ENCODE data around the gene HAUS5.

HAUS5 gene

DNA sequence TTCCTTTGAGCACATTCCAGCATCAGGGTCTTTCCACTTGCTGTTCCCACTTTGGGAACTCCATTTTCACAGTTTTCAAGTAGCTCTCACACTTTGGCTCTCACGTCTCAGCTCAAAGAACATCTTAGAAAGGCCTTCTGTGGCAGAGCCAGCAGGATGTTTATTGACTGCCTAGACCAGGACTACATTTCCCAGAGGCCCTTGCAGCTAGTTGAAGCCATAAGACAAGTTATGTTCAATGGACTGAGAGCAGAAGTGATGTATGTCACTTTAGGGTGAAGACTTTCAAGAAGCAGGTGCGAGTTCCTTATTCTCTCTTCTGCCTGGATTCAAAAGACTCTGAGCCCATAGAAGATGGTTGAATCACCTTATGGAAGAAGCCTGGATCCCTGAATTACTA lies 4.3 kb upstream of the HAUS5 start:
- no peak for DNase-seq

DNA sequence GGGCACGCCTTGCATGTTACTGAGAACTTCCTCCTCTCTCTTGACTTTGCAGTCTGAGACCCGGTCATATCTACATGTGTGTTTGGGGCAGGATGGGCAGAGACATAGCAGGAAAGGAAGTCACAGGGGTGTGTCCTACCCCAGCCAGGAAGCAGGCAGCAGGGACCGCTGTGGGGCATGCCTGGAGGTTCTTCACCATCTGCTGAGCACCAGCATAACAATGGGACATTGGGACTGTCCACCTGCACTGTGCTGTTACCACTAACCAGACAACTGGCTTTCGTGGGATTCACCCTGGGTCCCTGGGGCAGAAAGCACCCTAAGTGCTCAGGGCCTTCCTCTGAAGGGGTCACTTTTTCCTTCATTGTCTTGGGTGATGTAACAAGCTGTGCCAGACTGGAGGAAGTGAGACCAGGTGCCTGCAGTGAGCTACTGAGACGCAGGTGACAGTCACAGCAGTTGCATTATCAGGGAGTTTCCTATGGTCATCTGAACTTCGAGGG lies 2.6 kb upstream of the HAUS5 start:
- DNase-seq, result peak; percentile 38

DNA sequence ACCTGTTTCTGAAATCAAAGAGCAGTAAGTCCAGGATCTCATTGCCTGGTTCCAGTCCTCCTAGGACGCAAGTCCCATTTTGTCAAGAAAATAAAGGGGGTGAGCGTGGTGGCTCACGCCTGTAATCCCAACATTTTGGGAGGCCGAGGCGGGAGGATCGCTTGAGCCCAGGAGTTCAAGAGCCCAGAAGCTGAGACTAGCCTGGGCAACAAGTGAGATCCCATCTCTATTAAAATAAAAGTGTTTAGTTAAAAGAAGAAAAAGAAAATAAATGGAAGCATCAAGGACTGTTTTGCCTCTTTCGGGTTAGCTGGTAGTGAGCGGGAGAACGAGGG lies 344 bp upstream of the HAUS5 start:
- no peak for DNase-seq

DNA sequence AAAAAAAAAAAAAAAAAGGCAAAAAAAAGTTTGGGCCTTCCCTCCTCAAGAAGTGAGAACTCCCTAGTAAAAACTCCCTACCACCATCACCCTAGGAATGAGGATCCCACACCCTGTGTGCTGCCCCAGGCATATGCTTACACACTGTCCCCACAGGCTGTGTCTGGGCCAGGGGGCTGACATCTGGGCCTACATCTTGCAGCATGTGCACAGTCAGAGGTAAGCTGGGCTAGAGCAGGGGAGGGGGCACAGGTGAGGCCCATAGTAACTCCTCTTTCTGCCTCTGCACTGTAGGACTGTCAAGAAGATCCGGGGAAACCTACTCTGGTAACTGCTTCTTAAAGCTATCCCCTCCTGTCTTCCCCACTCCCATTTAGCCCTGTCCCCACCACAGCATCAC lies 1.0 kb downstream of the HAUS5 start:
- DNase-seq, result no peak

DNA sequence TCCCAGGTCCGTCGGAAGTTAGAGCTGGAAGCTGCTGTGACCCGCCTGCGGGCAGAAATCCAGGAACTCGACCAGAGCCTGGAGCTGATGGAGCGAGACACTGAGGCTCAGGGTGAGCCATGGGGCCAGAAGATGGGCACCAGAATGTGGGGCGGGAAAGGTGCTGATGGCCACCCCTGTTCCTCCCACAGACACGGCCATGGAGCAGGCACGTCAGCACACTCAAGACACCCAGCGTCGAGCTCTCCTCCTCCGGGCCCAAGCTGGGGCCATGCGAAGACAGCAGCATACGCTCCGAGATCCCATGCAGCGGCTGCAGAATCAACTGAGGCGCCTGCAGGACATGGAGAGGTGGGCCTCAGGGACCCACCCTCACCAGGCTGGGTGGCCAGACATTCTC lies 2.5 kb downstream of the HAUS5 start:
- DNase-seq, result no peak

DNA sequence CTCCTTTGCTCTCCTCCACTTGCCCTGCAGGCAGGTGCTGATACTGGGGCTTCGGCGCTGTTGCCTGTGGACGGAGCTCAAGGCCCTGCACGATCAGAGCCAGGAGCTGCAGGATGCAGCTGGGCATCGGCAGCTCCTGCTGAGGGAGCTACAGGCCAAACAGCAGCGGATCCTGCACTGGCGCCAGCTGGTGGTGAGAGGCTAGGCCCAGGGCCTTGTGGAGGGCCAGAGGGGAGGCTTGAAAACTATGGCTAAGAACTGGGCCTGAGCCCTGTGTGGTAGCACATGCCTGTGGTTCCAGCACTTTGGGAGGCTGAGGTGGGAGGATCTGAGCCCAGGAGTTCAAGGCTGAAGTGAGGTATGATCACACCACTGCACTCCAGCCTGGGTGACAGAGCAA lies 6.3 kb downstream of the HAUS5 start:
- DNase-seq, result no peak

DNA sequence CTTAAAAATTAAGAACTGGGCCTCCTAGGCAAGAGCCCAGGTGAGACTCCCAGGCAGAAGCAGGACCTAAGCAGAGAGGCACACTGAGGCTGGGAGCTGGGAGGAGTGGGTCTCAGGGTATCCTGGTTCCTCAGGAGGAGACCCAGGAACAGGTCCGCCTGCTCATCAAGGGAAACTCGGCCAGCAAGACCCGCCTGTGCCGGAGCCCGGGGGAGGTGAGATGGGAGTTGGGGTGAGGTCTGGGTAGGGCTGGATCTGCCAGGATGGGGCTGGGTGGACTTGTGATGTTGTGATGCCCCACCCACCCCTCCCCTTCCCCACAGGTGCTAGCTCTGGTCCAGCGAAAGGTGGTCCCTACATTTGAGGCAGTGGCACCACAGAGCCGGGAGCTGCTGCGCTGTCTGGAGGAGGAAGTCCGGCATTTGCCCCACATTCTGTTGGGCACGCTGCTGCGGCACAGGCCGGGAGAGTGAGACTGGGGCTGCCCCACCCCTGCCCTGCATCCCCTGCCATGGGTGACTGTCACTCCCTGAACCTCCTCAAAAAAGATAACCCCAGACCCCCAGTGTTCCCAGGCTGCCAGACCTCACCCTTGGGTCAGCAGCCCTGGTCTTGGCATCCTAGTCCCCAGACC lies 6.9 kb downstream of the HAUS5 start:
- DNase-seq, result no peak

DNA sequence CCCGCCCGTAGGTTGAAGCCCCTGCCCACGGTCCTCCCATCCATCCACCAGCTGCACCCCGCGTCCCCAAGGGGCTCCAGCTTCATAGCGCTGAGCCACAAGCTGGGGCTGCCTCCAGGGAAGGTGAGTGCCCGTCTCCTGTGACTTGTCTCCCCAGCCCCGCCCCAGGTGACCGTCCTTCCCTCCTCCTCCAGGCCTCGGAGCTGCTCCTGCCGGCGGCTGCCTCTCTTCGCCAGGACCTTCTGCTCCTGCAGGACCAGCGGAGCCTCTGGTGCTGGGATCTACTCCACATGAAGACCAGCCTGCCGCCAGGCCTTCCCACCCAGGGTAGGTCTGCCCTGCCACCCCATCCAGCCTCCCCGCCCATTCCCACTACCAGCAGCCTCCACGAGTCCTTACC lies 7.5 kb downstream of the HAUS5 start:
- no peak for DNase-seq

DNA sequence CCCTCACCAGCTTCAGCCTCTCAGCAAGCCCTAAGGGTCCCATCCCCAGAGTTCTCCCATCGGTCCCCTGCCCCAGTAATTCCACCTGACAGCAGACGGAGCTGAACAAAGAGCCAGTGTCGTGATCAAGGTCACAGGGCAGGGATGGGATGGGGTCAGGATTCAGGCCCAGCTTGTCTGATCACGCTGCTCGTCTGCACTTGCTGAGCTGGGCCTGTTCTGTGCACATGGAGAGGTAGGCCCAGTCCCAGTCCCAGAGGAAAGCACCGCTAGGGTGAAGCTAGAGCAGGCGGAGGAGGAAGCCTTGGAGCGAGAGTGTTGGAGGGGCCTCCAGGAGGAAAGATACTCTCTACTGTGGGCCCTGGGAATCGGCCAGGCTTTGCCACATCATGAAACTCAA lies 9.2 kb downstream of the HAUS5 start:
- DNase-seq, result no peak

DNA sequence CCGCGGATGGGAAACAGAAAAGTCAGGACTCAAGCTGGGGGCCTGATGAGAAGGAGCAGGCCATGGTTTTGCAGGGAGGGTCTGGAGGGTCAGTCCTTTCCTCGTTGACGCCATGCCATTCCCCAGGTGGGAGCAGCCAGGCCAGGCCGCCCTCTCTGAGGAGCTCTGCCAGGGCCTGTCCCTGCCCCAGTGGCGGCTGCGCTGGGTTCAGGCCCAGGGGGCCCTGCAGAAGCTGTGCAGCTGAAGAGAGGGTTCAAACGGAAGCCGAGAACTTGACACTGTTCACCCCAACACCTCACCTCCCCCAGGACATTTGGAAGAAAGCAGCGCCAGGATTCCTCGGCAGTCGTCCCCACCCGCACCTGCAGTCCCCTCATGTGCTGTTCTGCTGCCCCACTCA lies 10.2 kb downstream of the HAUS5 start:
- DNase-seq, result no peak

DNA sequence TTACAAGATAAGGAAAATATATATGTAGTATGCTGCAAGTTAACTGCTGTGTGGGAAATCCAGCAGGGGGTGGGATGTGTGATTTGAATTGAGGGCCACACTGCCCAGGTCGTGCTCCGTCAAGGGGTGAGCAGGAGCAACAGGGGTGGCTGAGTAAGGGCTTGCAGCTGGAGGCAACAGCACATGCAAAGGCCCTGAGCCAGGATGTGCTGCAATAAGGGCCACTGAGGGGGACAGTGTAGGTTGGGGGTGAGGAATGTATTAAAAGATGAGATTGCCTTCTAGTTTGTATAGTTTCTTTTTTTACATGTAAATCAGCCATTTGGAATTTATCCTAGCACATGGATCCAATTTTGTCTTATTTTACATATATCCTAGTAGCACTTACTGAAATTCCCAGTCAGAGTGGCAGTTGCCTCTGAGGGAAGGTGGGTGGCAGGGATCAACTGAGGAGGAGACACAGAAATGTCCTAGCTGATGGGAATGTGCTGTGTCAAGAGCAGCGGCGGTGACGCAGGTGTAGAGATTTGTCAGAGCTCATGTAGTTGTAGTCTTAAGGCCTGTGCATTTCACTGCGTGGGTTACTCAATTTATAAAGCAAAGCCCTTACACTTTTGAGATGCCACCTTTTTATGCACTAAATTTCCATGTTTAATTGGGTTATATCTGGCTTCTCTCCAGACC lies 10.9 kb downstream of the HAUS5 start:
- DNase-seq, result no peak

DNA sequence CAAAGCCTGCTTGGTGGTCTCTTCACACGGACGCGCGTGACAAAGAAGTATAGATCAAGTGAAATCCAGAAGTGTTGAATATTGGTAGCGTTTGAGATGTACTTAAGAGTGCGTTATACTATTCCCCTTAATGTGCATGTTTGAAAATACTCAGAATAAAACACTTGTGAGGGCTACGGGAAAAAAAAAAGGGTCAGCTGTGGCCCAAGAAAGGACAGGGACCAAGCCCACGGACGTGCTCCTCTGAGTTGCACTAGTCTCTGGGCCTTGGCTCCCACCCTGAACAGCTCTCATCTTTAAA lies 15.7 kb downstream of the HAUS5 start:
- DNase-seq, result no peak

DNA sequence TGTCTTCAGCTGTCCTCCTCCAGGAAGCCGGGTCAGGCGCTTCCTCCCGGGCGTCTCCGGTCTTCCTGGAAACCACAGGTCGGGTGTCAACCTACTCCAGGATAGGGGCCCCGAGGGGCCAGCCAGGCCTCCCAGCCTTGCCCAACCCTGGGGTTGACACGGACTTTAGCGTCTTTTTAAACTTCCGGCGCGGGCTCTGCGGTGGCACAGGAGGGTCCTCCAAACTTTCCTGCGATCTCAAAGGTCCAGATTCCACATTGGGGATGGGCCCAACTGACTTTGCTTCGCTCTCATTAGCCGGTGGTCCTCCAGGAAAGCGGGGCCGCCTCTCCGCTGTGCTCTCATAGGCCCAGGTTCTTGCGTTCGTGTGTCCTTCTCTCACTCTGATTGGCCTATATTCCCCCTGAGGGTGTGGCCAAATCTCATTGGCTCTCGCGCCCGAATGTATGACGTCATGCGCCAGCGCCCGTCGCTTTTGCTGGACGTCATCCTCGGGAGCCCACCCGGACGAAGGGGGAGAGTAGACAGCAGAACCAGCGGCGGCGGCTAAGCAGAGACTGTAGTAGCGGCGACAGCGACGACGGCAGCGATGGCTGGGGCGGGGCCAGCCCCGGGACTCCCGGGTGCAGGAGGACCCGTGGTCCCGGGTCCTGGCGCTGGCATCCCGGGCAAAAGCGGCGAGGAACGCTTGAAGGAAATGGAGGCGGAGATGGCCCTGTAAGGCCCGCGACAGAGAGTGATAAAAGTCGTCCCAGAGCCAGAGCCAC lies 16.2 kb downstream of the HAUS5 start, which contains the start of gene RBM42:
Gene RBM42, plus strand, starts transcription at position 472 of the 767 bp plus-strand sequence. Its CDS starts 118 bp downstream, at position 590.
- DNase-seq, result peak; percentile 99

DNA sequence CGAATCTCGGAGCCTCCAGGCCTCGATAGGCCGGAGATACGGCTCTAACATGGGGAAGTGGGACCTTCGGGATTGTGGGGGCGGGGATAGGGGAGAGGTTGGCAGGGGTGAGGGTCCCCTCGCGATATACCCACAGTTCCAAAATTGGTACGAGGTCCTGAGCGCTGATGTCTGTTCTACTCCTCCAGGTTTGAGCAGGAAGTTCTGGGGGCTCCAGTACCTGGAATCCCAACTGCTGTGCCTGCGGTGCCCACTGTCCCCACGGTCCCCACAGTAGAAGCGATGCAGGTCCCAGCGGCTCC lies 16.7 kb downstream of the HAUS5 start:
- no peak for DNase-seq

DNA sequence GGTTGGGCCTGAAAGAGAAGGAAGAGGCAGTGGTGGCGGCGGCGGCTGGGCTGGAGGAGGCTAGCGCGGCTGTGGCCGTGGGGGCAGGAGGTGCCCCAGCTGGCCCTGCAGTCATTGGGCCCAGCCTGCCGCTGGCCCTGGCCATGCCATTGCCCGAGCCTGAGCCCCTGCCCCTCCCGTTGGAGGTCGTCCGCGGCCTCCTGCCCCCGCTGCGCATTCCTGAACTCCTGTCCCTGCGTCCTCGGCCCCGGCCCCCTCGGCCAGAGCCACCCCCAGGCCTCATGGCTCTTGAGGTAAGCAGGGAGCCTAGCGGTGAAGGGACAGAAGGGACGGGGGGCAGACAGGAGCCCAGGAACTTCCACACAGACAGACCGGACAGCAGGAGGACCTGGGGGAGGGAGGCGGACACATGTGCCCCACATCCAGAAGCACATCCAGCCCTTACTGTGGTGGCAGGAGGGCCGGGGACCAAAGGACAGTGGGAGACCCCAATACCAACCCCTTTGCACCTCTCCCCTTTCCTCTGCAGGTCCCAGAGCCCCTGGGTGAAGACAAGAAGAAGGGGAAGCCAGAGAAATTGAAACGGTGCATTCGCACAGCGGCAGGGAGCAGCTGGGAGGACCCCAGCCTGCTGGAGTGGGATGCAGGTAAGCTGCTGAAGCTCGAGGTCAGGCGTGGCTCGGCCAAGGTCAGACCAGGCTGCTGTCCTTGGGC lies 21.3 kb downstream of the HAUS5 start:
- DNase-seq, result no peak

DNA sequence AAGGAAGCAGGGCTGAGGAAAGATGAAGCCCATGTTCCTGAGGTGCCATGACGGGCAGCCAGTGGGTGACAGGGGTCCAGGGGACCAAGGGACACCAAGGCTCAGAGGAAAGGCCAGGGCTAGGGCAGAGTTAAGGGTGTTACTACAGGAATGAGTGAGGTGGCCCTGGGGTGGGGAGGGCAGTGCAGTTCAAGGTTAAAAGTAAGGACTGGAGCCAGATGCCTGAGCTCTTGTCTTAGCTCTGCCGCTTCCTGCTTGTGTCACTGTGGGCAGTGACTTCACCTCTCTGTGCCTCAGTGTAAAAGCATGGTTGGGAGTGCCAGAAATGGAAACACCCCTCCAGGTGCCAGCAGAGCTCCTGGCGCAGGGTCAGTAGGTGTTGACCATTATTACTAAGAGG lies 24.1 kb downstream of the HAUS5 start:
- DNase-seq, result no peak

DNA sequence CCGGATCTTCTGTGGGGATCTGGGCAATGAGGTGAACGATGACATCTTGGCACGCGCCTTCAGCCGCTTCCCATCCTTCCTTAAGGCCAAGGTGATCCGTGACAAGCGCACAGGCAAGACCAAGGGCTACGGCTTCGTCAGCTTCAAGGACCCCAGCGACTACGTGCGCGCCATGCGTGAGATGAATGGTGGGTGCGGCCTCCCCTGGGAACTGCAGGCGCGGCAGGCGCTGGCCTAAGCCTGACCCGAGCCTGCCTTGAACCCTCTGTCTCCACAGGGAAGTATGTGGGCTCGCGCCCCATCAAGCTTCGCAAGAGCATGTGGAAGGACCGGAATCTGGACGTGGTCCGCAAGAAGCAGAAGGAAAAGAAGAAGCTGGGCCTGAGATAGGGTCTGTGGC lies 24.6 kb downstream of the HAUS5 start:
- no peak for DNase-seq

DNA sequence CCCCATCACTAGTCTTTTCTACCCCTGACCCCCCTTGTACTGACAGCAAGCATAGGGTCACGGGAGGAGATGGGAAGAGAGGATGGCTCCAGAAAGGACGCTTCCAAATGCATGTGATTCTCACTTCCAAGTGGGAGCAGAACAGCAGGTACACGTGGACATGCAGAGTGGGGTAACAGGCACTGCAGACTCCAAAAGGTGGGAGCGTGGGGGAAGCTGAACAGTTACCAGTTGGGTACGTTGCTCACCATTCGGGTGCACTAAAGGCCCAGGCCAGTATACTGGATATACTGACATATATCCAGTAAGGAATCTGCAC lies 26.7 kb downstream of the HAUS5 start:
- DNase-seq, result no peak

DNA sequence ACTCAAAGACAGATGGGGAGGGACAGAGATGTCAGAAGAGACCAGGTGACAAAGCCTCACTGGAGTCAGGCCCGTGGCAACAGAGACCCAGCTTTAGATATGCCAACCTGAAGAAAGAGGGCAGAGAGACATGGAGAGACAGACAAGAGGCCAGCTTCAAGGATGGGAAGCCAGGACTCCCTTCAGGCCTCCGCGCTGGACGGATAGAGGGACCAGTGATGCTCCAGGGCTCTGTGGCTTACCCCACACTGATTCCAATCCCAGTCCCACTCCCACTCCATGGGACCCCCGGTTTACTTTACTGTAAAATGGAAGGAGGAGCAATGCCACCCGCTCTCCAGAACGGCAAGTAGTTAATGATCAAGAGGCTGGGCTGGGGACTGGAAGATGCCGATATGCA lies 27.3 kb downstream of the HAUS5 start:
- no peak for DNase-seq

DNA sequence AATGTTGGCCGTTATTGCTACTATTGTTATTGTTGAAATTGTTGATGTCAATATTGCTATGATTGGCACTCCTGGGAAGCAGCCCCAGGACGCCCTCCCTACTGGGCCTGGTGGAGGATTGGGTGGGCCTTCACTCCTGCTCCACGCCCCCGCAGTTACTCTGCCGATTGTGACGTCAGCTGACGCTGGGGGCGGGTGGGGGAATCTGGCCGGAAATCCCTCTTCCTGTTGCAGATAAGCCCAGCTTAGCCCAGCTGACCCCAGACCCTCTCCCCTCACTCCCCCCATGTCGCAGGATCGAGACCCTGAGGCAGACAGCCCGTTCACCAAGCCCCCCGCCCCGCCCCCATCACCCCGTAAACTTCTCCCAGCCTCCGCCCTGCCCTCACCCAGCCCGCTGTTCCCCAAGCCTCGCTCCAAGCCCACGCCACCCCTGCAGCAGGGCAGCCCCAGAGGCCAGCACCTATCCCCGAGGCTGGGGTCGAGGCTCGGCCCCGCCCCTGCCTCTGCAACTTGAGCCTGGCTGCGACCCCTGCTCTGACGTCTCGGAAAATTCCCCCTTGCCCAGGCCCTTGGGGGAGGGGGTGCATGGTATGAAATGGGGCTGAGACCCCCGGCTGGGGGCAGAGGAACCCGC lies 29.1 kb downstream of the HAUS5 start, which contains the start of gene ETV2:
Gene ETV2, plus strand, starts transcription at position 231 of the 637 bp plus-strand sequence. CDS start 716 bp downstream, outside the sequence.
- DNase-seq, result peak; percentile 43

DNA sequence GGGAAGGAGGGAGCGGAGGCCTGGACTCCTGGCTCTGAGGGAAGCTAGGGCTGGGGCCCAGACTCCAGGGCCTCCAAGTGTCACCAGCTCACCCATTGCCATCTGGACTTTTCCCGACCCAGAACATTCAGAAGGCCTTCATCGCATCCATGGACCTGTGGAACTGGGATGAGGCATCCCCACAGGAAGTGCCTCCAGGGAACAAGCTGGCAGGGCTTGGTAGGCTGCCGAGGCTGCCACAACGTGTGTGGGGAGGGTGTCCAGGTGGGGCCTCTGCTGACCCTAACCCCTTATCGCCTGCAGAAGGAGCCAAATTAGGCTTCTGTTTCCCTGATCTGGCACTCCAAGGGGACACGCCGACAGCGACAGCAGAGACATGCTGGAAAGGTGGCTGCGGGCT lies 29.8 kb downstream of the HAUS5 start:
- no peak for DNase-seq

DNA sequence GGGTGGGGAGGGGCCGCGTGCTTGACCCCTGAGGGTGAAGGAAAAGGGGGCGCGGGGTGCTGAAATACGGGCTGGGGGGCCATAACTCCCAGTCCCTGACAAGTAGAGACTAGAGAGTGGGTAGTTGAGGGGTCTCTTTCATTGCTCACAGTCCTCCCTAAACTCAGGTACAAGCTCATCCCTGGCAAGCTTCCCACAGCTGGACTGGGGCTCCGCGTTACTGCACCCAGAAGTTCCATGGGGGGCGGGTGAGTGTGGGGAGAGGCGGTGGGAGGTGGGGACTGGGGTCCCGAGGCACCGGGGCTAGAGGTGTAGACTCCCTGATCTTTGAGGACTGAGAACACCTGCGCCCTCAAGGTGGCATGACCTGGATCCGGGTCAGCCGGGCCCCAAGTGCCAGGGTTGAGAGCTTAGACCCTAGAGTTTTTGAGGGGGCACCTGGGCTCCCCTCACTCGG lies 30.3 kb downstream of the HAUS5 start:
- no peak for DNase-seq
